K562 (cell line): ENCODE measurements around the gene MTHFR. TPM values are rescaled to one million over a fixed set of nuclear protein-coding genes. Genes with fewer than 3 reads are reported as not detected.

Experiments
- CBX3 ChIP-seq, 2 experiments: IDR thresholded peaks; 1 replicate in 1 of 2; 2 replicates in 1 of 2; pipeline ENCODE4 v1.6.1; 2012; ENCODE audit warnings: inconsistent platforms in 2 of 2, low read length in 2 of 2, borderline replicate concordance in 1 of 2, control low read depth in 1 of 2
- CREB1 ChIP-seq, 2 experiments: sonication (generic) in 1 of 2; formaldehyde crosslinking in 1 of 2; IDR thresholded peaks; 2 replicates each; pipeline versions ENCODE4 v1.6.1 to v1.8.0; 2012 to 2022; ENCODE audit warnings: inconsistent platforms in 1 of 2, mild to moderate bottlenecking in 1 of 2, missing genetic modification reagents in 1 of 2, moderate library complexity in 1 of 2
- ETV6 ChIP-seq, 3 experiments: fragments of 150-350 bp in 1 of 3; sonication (generic) in 1 of 3; formaldehyde crosslinking in 1 of 3; IDR thresholded peaks; 2 replicates each; pipeline versions ENCODE4 v1.6.1 to v1.8.0; 2014 to 2022; ENCODE audit warnings: borderline replicate concordance in 2 of 3, low read depth in 2 of 3, antibody characterized with exemption in 1 of 3, low read length in 1 of 3, mild to moderate bottlenecking in 1 of 3, missing genetic modification reagents in 1 of 3
- GATA2 ChIP-seq: sonication (generic); formaldehyde crosslinking; IDR thresholded peaks from 2 replicates; pipeline ENCODE4 v1.4.0; 2020; ENCODE audit warnings: mild to moderate bottlenecking, missing genetic modification reagents
- JUN ChIP-seq, 2 experiments: sonication (generic) in 1 of 2; formaldehyde crosslinking in 1 of 2; IDR thresholded peaks; 2 replicates each; pipeline versions ENCODE4 v1.6.1 to v1.8.0; 2012 to 2022; ENCODE audit warnings: borderline replicate concordance in 2 of 2, mild to moderate bottlenecking in 2 of 2, improper control_type of control experiment in 1 of 2, low read depth in 1 of 2, low read length in 1 of 2, missing genetic modification reagents in 1 of 2
- NR2C1 ChIP-seq, 2 experiments: fragments of 450-650 bp; IDR thresholded peaks; 2 replicates each; pipeline ENCODE4 v1.6.1; 2017; ENCODE audit warnings: mild to moderate bottlenecking in 2 of 2, antibody characterized with exemption in 1 of 2, inconsistent platforms in 1 of 2, missing compliant biosample characterization in 1 of 2, missing genetic modification characterization in 1 of 2
- RCOR1 ChIP-seq, 2 experiments: IDR thresholded peaks; 2 replicates each; pipeline ENCODE4 v1.6.1; 2012; ENCODE audit warnings: low read depth in 2 of 2, low read length in 2 of 2, borderline replicate concordance in 1 of 2, improper control_type of control experiment in 1 of 2
- ZFP1 ChIP-seq: fragments of 450-650 bp; formaldehyde crosslinking; IDR thresholded peaks from 2 replicates; pipeline ENCODE4 v1.4.0; 2020; ENCODE audit warnings: mild to moderate bottlenecking, mixed read lengths
- ZNF316 ChIP-seq: fragments of 450-650 bp; IDR thresholded peaks from 2 replicates; pipeline ENCODE4 v1.6.1; 2016
- polyA plus RNA-seq, 8 experiments: library from polyadenylated mRNA; depleted of rRNA in 4 of 8; stranded (reverse) in 5 of 8; unstranded in 3 of 8; fragments of >200 nt; fragmentation: Nextera tagmentation in 2 of 8; fragmentation: Illumina TruSeq in 1 of 8; extraction: Ambion mirVana in 2 of 8; extraction: Trizol in 1 of 8; gene quantifications; 2 replicates each; pipeline versions ENCODE4 v1.2.1 to v1.2.3, GENCODE V29; 2011 to 2014; ENCODE audit warnings: inconsistent platforms in 1 of 8, missing spikeins in 1 of 8
- total RNA-seq, 7 experiments: library from RNA; depleted of rRNA in 6 of 7; stranded (reverse); fragments of >200 nt in 6 of 7; fragmentation: Illumina TruSeq in 2 of 7; extraction: Trizol in 2 of 7; gene quantifications; 2 replicates each; pipeline versions ENCODE4 v1.2.1 to v1.2.3, GENCODE V29; 2011 to 2021; ENCODE audit warnings: low replicate concordance in 1 of 7
- TF ChIP-seq, protein P1 (sequence below): sonication (generic); formaldehyde crosslinking; IDR thresholded peaks from 2 replicates; pipeline ENCODE4 v1.8.0; 2023; ENCODE audit warnings: mild to moderate bottlenecking, missing genetic modification reagents
- TF ChIP-seq, protein P2 (sequence below): fragments of 200-800 bp; sonication (Bioruptor generic); IDR thresholded peaks from 2 replicates; pipeline ENCODE4 v1.6.1; 2017; ENCODE audit warnings: missing genetic modification characterization, missing compliant biosample characterization
- TF ChIP-seq, protein P3 (sequence below), 2 experiments: fragments of 450-650 bp; formaldehyde crosslinking in 1 of 2; IDR thresholded peaks; 2 replicates each; pipeline versions ENCODE4 v1.4.0 to v1.6.1; 2014 to 2020; ENCODE audit warnings: mild to moderate bottlenecking in 2 of 2, borderline replicate concordance in 1 of 2, low read depth in 1 of 2

The MTHFR gene
- total and polyA plus RNA-seq, 9 of the 15 experiments (the other 6 are each of a cell fraction or from before 2014, with no cell fraction given) = 5.0 to 104 (median 62.6) TPM

DNA sequence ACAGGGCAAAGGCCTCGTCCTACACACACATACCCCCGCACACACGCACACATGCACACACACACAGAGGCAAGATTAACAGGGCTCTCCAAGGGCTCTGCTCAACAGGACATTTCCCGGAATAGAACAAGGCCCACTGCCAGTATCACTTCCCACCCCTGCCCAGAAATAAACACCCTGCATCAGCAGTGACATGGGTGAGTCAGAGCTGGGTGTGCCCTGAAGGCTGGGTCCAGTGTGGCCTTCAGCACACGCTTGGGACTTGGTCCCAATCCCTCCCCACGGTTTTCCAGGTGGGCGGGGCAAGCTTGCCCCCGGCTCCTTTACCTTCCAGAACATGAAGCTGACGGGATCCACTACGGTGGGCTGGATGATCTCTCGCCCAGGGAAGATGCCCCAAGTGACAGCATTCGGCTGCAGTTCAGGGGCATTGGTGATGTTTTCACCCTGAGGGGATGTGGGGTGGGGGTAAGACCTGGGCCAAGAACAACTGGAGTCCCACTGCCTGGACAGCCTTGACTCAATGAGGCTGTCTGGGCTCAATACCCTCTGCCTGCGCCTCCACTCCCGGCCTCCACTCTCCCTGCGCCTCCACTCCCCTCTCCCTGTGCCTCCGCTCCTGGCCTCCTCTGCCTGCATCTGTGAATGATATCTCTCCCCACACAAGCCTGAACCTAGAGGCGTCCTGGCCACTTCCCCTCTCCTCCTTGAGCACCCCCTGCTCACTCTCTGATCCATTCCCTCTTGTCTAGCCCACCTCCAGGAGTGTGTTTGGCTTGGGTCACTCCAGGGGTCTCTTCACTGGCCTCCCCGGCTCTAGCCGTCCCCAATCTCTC is 14.7 kb downstream of the MTHFR start (continued):
- TF ChIP-seq, protein P1, sequence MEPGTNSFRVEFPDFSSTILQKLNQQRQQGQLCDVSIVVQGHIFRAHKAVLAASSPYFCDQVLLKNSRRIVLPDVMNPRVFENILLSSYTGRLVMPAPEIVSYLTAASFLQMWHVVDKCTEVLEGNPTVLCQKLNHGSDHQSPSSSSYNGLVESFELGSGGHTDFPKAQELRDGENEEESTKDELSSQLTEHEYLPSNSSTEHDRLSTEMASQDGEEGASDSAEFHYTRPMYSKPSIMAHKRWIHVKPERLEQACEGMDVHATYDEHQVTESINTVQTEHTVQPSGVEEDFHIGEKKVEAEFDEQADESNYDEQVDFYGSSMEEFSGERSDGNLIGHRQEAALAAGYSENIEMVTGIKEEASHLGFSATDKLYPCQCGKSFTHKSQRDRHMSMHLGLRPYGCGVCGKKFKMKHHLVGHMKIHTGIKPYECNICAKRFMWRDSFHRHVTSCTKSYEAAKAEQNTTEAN (CRISPR knock-in tag) = no peak
- TF ChIP-seq, protein P2, sequence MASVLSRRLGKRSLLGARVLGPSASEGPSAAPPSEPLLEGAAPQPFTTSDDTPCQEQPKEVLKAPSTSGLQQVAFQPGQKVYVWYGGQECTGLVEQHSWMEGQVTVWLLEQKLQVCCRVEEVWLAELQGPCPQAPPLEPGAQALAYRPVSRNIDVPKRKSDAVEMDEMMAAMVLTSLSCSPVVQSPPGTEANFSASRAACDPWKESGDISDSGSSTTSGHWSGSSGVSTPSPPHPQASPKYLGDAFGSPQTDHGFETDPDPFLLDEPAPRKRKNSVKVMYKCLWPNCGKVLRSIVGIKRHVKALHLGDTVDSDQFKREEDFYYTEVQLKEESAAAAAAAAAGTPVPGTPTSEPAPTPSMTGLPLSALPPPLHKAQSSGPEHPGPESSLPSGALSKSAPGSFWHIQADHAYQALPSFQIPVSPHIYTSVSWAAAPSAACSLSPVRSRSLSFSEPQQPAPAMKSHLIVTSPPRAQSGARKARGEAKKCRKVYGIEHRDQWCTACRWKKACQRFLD (CRISPR knock-in tag) = peak; percentile 84; the same call in 1 of the 2 replicates
- TF ChIP-seq RCOR1 (IDR thresholded peaks at IDR 0.05; ENCODE audit: borderline replicate concordance in 1 of 2, low read depth in 2 of 2, low read length in 2 of 2) (peak in 1 of 2 experiments; percentile 5; a peak in 1 of 4 replicates), NR2C1 (IDR thresholded peaks at IDR 0.05) (peak; percentile 67; the same call in 1 of the 2 replicates), NR2C1 (tag; IDR thresholded peaks at IDR 0.05) (peak; percentile 66; the same call in 1 of the 2 replicates), ZFP1 (CRISPR knock-in tag) (no peak), CREB1 (IDR thresholded peaks at IDR 0.05) (peak; percentile 77), CREB1 (CRISPR knock-in tag; IDR thresholded peaks at IDR 0.05) (peak; percentile 73; the same call in 1 of the 2 replicates), ZNF316 (peak; percentile 28; the same call in 1 of the 2 replicates), ETV6 (IDR thresholded peaks at IDR 0.05; ENCODE audit: borderline replicate concordance in 1 of 2, low read depth in 2 of 2, low read length in 1 of 2) (peak in 1 of 2 experiments; percentile 70; a peak in 1 of 4 replicates), ETV6 (CRISPR knock-in tag; IDR thresholded peaks at IDR 0.05; ENCODE audit: borderline replicate concordance) (no peak), CBX3 (IDR thresholded peaks at IDR 0.05; ENCODE audit: borderline replicate concordance in 1 of 2, low read length in 2 of 2) (peak in 1 of 2 experiments; percentile 43; a peak in 1 of 3 replicates), JUN (IDR thresholded peaks at IDR 0.05; ENCODE audit: borderline replicate concordance, low read depth, low read length) (peak; percentile 82), JUN (CRISPR knock-in tag; IDR thresholded peaks at IDR 0.05; ENCODE audit: borderline replicate concordance) (no peak), GATA2 (peak; percentile 64; the same call in 1 of the 2 replicates)
- TF ChIP-seq, protein P3, sequence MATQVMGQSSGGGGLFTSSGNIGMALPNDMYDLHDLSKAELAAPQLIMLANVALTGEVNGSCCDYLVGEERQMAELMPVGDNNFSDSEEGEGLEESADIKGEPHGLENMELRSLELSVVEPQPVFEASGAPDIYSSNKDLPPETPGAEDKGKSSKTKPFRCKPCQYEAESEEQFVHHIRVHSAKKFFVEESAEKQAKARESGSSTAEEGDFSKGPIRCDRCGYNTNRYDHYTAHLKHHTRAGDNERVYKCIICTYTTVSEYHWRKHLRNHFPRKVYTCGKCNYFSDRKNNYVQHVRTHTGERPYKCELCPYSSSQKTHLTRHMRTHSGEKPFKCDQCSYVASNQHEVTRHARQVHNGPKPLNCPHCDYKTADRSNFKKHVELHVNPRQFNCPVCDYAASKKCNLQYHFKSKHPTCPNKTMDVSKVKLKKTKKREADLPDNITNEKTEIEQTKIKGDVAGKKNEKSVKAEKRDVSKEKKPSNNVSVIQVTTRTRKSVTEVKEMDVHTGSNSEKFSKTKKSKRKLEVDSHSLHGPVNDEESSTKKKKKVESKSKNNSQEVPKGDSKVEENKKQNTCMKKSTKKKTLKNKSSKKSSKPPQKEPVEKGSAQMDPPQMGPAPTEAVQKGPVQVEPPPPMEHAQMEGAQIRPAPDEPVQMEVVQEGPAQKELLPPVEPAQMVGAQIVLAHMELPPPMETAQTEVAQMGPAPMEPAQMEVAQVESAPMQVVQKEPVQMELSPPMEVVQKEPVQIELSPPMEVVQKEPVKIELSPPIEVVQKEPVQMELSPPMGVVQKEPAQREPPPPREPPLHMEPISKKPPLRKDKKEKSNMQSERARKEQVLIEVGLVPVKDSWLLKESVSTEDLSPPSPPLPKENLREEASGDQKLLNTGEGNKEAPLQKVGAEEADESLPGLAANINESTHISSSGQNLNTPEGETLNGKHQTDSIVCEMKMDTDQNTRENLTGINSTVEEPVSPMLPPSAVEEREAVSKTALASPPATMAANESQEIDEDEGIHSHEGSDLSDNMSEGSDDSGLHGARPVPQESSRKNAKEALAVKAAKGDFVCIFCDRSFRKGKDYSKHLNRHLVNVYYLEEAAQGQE (IDR thresholded peaks at IDR 0.05; ENCODE audit: borderline replicate concordance) = no peak
- TF ChIP-seq, protein P3 (CRISPR knock-in tag; IDR thresholded peaks at IDR 0.05; ENCODE audit: low read depth) = no peak
